Measurements from ENCODE around the gene SEPTIN2.
"Not testable (repeated sequence)": the region's sequence is repeated elsewhere in the genome, so short reads cannot be mapped to it uniquely, and the experiment has no call there.

Gene SEPTIN2

DNA sequence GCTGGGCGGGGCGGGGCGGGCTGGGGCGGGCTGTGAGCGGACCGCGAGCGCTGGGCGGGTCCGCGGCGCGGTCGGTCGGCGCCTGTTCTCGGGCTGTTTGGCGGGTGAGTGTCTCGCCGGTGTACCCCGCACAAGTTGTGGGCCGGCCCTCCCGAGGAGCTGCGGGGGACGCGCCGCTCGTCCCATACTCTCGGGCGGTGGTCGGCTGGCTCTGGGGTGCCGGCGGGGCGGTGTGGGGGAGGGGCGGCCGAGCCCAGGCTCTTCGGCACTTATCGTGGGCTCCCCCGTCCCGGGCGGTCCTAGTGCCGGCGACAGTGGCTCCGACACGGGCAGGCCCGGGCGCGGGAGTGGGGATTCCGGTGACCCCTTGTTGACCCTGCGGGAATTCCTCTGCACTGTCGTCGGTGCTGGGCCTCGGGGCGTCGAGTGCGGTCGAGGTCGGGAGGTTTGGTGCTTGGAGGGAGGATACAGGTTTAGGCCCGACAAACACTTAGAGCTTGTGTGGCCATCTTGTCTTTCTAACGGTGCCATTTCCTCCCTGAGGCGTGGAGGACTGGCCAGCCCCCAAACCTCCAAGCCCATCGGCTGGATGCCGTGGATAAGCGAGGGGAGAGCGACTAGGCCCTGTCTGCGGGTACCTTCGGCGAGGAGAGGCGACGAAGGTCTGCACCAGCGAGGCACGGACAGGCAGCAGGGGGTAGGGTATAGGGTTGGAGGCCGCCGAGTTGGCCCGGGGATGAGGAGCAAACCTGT is at the start of gene SEPTIN2:
Gene SEPTIN2 (plus strand): TSS at position 47 of the 753 bp plus-strand sequence. CDS start 8,308 bp downstream, outside the sequence.
- no peak for DNase-seq (ENCODE audit: low spot score)

DNA sequence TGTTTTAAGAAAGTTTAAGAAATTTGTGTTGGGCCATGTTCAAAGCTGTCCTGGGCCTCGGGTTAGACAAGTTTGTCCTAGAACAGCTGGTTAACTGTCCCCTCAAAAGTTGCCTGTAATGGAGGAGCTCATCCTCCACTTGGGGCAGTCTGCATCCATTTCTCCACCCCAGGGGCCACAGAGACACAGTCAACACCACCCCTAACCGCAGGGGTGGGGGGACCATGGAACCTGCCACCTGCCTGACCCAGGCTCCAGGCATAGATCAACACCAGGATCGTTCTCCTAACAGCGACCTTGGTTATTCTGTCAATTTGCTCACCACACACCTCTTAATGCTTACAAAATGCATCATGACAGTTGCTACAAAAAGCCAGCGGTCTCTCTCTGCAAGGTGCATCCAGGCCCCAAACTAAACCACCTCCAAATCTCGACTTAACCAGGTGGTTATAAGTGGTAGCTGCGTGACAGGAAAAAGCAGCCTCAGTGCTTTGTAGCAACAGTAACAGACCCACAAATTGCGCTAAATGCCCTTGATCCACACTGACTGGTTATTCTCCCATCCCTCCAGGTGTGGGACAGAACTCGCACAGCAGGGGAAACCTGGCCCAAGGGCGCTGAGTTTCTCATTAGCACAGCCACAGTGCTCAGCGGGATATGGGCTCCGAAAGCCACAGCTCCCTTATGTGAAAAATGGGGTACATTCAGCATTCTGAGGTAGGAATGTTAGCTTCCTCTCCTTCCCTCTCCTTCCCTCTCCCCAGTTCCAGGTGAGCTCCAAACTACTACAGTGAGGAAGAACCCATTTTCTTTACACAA is 48.3 kb upstream of the SEPTIN2 start:
- DNase-seq (ENCODE audit: low spot score) = no peak

DNA sequence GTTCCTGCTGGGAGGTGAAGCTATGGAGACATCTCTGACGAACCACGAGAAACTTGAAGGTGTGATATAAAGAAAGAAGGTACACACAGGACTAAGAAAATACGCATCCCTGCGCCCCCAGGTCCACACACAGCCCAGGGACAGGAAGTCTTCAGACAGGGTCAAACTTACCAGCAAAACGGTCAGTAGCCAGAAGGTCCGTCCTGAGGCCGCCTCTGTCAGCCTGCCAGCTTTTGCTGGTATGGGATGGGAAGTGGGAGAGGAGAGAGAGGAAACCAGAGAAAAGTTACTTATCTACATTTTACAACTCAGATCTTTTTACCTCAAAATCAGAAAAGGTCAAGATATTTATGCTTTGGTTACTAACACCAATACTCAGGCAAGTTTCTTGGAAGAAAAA is 47.4 kb upstream of the SEPTIN2 start:
- DNase-seq (ENCODE audit: low spot score) = no peak

DNA sequence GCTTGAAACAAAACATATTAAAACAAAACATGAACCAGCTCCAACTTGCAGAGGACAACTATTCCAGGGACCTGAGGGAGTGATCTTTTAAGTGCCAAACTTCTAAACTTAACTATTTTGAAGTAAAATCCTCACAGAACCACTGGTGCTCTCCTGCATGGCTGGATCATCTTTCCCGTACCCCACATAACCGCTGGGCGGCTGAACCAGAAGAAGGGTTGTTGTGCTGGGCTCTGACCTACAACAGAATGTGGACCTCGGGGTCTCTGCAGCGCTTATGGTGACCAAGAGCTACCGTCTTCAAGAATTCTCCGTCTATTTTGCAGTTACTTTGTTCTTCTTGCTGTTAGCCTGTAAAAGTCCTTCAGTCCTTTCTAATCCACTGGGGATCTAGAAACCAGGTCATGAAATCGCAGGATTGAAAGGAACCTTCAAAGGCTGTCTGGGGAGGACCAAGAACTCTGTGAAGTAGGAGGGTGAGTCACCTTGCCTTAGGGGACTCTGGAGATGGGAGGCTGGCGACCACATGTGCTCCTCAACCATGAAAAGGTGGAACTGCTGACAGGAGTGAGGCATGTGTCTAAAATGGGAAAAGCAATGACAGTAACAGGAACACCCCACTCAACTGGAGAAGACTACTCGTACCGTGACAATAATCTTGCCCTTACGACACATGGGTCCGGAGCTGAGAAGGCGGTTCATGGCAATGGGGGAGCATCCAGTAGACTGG is 46.8 kb upstream of the SEPTIN2 start:
- no peak for DNase-seq (ENCODE audit: low spot score)

DNA sequence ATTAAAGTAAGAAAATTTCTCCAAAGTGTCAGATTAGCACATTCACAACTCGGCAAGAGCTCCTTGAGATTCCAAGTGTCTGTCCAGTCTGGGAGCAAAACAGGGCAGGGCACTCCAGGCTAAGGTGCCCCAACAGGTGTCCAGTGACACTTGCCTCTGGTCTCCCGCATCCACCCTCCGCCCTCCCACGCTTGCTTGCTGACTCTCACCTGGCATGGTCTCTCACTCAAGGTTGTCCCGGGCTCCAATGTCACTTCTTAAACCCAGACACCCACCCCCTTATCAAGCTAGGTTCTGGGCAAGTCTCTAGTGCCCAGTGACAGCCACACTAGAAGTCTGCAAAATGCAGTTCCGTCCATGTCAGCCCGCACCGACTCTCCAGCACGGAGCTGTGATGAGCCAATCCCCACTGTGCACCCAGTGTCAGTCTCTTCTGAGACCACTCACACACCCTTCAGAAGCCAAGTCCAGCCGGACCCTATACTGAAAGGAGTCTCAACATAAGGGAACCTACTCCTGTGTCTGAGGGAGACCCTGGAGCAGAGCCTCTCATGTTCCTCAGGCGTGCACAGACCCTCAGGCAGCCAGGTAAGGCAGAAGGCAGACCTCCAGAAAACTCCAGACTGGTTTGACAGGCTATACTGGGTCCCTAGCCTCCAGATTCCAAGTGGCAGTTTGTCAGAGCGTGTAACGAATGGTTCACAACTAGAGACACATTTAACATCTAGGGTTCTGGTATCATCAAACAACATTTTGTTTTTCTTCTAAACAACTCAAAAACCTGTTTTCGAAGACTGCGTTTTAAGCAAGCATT is 45.8 kb upstream of the SEPTIN2 start:
- no peak for DNase-seq (ENCODE audit: low spot score)

DNA sequence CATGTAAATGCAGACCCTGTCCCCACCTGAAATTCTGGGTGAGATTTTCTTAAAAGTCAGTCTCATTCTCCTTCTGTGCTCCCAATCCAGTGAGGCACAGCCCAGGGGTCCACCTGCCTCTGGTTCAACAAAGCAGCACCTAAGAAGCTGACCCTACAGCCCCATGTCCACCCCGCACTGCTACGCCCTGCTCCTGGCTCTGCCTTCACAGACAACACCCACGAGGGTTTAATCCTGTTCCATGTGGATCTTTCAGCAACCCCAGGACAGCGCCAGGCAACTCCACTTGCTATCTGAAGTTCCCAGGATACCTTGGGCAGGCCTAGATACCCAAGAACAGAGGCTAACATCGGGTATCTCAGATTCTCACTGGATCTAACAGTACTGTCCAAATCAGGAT is 45.2 kb upstream of the SEPTIN2 start:
- DNase-seq (ENCODE audit: low spot score) = no peak

DNA sequence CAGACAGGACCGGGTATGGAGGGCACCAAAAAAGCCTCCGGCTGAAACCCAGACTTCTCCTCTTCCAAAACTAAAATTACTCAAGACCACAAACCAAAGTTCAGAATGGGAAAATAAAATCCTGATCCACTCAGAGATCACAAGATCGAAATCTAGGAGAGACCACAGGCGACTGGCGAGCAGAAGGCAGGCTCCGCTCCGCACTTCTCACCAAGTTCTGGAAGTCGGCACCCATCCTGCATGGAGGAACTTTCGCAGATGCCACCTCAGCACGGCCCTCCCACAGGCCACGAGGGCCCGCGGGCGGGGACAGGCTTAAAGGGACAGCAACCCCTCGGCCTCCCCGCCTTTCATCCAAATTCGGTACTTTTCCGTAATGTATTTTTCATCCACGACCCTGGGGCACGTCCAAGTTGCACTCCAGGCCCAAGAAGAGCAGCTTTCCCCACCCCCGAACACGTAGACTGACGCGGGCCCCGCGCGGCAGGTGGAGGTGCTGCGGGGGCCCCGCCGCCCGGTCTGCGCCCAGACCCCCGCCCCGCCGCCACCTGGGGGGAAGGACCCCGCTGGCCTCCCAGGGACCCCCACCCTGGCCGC is 43.9 kb upstream of the SEPTIN2 start:
- peak; percentile 40 for DNase-seq (ENCODE audit: low spot score)

DNA sequence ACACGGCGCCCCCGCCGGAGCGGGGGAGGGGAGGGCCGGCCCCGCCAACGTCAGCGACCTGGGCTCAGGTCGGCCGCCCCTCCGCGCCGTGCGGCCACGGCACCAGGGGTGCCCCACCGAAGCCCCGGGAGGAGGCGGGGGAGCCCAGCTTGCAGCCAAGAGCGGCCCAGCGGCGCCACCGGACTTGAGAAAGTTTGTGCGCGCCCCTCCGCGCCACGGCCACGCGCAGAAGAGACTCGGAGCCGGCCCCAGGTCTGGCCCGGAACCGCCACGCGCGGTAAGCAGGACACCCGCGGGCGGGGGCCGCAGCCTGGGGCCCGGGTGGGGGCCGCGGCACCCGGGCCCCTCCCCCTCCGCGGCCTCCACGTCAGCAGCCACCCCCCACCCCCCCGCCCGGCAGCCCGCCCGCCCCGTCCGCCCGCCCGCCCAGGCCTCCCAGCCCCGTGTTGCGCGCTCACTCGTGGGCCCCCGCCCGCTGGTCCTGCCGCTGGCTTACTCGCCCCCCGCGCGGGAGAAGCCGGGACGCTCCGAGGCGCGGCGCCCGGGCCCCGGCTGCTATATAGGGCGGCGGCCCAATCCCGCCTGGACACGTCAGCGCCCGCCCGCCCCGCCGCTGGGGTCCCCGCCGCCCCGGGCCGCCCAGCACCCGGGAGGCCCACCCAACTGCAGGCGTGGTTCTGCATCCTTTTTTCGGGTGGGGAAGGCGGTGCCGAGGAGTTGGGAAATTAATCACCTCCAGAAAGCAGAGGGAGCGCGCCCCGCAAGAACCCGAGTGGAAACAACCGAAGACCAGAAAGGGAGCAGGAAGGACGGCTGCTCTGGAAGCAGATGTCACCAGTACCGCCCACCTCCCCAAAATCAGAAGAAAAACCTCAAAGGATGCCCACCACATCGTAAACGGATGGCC is 43.2 kb upstream of the SEPTIN2 start:
- peak; percentile 60 for DNase-seq (ENCODE audit: low spot score)

DNA sequence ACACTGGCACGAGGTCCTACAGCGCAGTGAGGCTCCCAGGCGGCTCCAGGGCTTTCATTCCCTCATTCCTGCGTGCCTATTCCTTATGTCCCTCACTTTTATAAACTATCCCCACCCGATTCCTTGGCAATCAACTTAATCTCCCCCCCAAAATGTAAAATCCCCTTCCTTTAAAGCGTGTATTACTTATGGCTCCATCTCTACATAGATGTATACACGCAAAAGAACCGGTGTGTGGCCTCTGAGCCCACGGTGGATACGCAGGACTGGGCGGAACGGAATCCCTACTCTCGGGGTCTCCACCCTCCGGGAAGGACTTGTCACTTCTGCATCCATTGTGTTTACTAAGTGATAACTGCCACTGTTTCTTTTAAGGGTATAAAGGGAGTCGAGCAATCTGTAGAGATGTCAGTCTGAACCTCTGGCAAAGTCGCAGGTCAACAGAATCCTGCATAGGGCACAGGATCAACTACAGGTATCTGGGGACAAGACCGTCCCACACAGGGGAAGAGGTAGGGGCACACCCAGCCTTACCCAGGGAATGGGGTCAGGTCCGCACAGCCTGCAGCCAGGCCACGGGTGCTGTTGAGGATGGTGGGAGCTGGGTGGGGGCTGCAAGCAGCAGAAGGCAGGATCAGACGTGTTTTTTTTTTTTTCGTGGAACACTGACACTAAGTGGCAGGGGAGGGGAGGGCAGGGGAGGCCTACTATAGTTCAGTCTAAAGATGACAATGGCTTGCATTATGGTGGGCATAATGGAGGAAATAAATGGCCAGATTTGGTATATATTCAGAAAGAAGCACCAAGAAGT is 42.3 kb upstream of the SEPTIN2 start:
- DNase-seq (ENCODE audit: low spot score) = no peak

DNA sequence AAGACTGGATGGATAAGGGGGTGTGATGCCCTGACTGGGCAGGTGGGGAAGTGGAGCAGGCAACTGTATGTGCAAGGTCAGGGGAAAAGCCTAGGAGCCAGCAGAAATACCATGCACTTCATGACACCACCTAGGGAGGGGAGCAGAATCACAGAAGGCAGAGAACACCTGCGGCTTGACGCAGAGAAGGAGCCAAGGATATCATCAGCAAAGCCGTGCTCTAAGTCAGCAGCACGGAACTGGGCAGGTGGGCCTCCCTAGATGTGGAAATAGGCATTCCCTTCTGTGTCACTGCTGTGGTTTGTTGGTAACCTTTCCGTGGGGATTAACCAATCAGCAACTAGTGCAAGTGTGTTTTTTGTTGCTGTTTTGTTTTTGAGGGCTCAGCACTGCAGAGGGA is 41.6 kb upstream of the SEPTIN2 start:
- DNase-seq (ENCODE audit: low spot score) = no peak

DNA sequence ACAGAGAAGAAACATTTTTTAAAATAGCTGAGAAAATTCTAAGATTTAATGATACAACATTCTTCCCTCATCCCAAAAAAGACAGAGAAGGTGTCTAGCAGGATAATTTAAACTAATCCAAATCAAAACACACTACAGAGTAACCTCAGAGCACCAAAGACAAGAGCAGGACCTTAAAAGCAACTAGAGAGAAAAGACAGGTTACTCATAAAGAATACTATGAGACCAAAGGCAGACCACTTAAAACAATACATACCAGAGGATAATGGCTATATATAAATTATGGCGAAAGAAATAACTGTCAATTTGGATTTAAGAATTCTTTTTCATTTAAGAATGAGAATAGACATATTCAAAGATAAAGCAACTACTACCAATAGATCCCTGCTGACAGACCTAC is 40.2 kb upstream of the SEPTIN2 start:
- DNase-seq (ENCODE audit: low spot score) = no peak

DNA sequence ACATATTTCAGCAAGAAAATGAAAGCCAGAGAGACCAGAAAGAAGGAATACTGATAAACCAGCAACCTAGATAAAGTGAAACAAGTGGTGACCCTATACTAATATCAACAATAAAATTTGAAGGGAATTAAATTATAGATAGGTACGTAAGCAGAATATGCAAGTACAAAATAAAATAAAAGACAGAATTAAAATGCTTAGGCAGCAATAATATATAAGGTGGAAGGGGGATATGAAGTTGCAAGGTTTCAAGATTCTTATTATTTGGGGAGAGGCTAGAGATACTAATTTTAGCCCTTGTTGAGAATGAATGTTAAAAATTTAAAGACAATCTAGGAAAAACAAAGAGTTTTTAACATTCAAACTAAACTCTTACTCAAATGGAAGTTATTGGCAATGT is 39.8 kb upstream of the SEPTIN2 start:
- DNase-seq (ENCODE audit: low spot score) = no peak

DNA sequence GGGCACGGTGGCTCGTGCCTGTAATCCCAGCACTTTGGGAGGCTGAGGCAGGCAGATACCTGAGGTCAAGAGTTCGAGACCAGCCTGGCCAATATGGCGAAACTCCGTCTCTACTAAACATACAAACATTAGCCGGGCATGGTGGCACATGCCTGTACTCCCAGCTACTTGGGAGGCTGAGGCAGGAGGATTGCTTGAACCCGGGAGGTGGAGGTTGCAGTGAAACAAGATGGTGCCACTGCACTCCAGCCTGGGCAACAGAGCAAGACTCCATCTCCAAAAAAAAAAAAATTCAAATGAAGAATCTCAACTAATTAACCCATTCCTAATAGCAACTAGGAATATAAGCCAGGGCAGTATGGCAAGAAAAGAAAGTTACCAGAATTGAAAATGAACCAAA is 37.4 kb upstream of the SEPTIN2 start:
- not testable (repeated sequence) for DNase-seq (ENCODE audit: low spot score)

DNA sequence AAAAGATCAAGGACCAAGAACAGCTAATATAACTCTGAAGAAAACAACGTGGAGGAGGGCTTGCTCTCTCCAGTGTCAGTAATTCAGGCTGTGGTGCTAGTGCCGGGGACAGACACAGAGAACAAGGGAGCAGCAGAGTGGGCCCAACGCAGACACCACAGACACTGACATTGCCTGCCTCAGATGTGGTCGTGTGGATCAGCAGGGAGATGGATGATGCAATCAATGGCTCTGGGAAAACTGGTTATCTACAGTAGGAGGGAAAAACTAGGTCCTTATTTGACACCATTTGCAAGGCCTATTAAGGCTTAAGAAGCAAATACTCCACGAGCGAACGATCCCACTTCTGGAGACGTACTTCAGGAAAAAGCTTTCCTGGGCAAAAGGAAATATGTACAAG is 36.3 kb upstream of the SEPTIN2 start:
- peak; percentile 43 for DNase-seq (ENCODE audit: low spot score)

DNA sequence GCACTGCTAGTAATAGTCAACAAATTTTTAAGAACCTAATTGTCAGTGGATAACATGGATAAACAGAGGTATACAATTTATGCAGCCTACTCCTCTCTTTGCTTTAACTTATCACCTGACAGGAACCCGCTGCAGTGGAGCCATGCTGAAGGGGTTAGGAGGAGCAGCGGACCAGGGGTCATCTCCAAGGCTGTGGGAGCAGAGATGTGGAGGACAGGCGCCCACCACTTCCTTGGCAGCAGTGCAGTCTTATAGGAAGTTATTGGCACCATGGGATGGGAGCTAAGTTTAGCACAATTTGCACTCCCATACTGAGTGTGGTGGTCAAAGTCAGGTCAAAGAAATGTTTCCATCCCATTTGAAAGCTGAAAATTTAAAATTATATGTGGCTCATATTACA is 35.9 kb upstream of the SEPTIN2 start:
- no peak for DNase-seq (ENCODE audit: low spot score)

DNA sequence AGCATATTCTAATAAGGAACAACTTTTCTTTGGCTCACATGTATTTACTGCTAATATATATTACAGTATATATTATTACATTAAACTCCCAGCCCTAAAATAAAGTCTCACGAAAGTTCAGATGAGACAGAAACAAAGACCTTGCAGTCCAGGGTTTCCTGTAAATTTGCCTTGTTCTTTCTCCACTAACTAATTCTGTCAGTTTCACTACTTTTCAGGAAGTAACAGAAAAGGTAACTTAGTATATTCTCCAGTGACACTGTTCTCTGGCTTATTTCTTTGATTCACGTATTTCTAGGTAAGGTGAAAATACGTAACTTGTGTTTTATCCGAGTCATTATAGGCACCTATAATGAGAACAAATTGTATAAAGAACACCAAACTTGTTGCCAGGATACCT is 35.4 kb upstream of the SEPTIN2 start:
- no peak for DNase-seq (ENCODE audit: low spot score)

DNA sequence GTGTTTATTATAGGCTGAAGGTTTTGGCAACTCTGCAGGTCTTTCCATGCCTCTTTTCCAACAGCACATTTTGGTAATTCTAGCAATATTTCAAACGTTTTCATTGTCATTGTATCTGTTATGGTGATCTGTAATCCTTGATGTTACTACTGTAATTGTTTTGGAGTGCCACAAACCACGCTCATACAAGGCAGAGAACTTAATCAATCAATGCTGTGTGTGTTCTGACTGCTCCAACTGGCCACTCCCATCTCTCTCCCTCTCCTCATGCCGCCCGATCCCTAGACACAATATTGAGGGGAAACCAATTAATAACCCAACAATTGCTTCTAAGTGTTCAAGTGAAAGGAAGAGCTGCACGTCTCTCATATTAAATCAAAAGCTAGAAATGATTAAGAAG is 33.2 kb upstream of the SEPTIN2 start:
- no peak for DNase-seq (ENCODE audit: low spot score)

DNA sequence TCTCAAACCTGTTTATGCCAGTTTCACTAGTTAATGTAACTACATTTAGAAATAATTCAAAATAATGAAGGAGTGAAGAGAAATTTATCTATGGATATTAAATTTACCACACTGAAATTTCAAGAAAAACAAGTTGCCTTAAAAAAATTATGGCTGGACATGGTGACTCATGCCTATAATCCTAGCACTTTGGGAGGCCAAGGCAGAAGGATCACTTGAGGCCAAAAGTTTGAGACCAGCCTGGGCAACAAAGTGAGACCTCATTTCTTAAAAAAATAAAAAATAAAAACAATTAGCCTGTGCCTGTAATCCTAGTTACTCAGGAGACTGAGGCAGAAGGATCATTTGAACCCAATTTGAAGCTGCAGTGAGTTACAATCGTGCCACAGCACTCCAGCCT is 30.1 kb upstream of the SEPTIN2 start:
- DNase-seq (ENCODE audit: low spot score) = no peak

DNA sequence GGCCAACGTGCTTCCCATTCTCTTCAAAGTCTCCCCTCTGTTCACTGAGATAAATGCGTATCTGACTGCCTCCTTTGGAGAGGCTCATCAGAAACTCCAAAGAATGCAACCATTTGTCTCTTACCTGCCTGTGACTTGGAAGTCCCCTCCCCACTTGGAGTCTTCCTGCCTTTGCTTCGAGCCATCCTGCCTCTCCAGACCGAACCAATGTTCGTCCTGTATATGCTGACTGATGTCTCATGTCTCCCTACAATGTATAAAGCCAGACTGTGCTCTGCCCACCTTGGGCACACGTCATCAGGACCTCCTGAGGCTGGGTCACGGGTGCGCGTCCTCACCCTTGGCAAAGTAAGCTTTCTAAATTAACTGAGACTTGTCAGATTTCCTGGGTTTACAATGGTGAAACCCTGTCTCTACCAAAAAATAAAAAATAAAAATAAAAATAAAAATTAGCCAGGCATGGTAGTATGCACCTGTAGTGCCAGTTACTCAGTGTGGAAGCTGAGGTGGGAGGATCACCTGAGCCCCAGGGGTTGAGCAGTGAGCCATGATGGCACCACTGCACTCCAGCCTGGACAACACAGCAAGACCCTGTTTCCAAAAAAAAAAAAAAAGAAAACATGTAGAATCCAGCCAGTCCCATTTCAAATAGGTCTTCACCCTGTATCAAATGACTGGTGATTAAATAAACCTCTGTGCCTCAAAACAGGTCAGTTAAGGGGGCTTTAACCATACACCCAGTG is 29.2 kb upstream of the SEPTIN2 start:
- DNase-seq (ENCODE audit: low spot score) = no peak

Data from HuH-7 (cell line).